Neuronal stem cell (in vitro differentiated cells): Measurements from ENCODE around the gene KIAA0232.
A peak's percentile ranks its signal among the peaks of the same experiment; 100 is the strongest.

Experiments
- DNase-seq: peaks from one replicate; pipeline ENCODE4 v3.0.0-alpha.2; 2013; ENCODE audit warnings: low spot score
- H2AFZ ChIP-seq: one replicate; pipeline ENCODE4 v1.6.1; 2013; ENCODE audit warnings: mild to moderate bottlenecking, low read length, inconsistent platforms
- H2AK5ac ChIP-seq: 2 replicates; pipeline ENCODE4 v1.6.1; 2013; ENCODE audit warnings: low read depth, mild to moderate bottlenecking, inconsistent platforms, low read length, moderate library complexity, mixed read lengths
- H2BK120ac ChIP-seq: 2 replicates; pipeline ENCODE4 v1.6.1; 2013; ENCODE audit warnings: low read depth, mild to moderate bottlenecking, inconsistent platforms, low read length, moderate library complexity, mixed read lengths
- H2BK12ac ChIP-seq: one replicate; pipeline ENCODE4 v1.6.1; 2013; ENCODE audit warnings: low read length, inconsistent platforms
- H2BK15ac ChIP-seq: 2 replicates; pipeline ENCODE4 v1.6.1; 2013; ENCODE audit warnings: mild to moderate bottlenecking, low read length, inconsistent platforms, mixed read lengths
- H2BK5ac ChIP-seq: one replicate; pipeline ENCODE4 v1.6.1; 2013; ENCODE audit warnings: inconsistent platforms, mild to moderate bottlenecking, low read length, moderate library complexity
- H3K14ac ChIP-seq: one replicate; pipeline ENCODE4 v1.6.1; 2013; ENCODE audit warnings: low read length, inconsistent platforms
- H3K18ac ChIP-seq: 2 replicates; pipeline ENCODE4 v1.6.1; 2013; ENCODE audit warnings: low read length, inconsistent platforms
- H3K23ac ChIP-seq: 2 replicates; pipeline ENCODE4 v1.6.1; 2013; ENCODE audit warnings: low read depth, mild to moderate bottlenecking, mixed read lengths, low read length, inconsistent platforms; ENCODE audit not compliant: poor library complexity
- H3K27ac ChIP-seq: replicated peaks from 3 replicates; pipeline ENCODE4 v1.5.1; 2013; ENCODE audit warnings: low read length, inconsistent platforms
- H3K27me3 ChIP-seq, 3 experiments: 2 replicates each; pipeline ENCODE4 v1.6.1; 2013; ENCODE audit warnings: low read length in 3 of 3, mild to moderate bottlenecking in 2 of 3, inconsistent platforms in 1 of 3, low read depth in 1 of 3, mixed read lengths in 1 of 3, moderate library complexity in 1 of 3; ENCODE audit not compliant: control insufficient read depth in 3 of 3, insufficient read depth in 3 of 3
- H3K36me3 ChIP-seq, 2 donors: replicated peaks in 1 of 2; 2 replicates each; pipeline ENCODE4 v1.6.1; 2013; ENCODE audit warnings: low read length in 2 of 2; ENCODE audit not compliant: control insufficient read depth in 2 of 2, insufficient read depth in 2 of 2
- H3K4ac ChIP-seq: 2 replicates; pipeline ENCODE4 v1.6.1; 2013; ENCODE audit warnings: inconsistent platforms, mild to moderate bottlenecking, low read length, moderate library complexity
- H3K4me1 ChIP-seq, 2 donors: 1 replicate in 1 of 2; 2 replicates in 1 of 2; pipeline ENCODE4 v1.6.1; 2013; ENCODE audit warnings: low read length in 2 of 2, low read depth in 1 of 2; ENCODE audit not compliant: control insufficient read depth in 2 of 2, insufficient read depth in 1 of 2
- H3K4me2 ChIP-seq: one replicate; pipeline ENCODE4 v1.6.1; 2013; ENCODE audit warnings: mild to moderate bottlenecking, low read length, inconsistent platforms; ENCODE audit not compliant: insufficient read depth, poor library complexity, severe bottlenecking
- H3K4me3 ChIP-seq, 2 donors: 2 replicates each; pipeline ENCODE4 v1.5.1; 2013; ENCODE audit warnings: low read length in 2 of 2, mild to moderate bottlenecking in 2 of 2, inconsistent platforms in 1 of 2, moderate library complexity in 1 of 2
- H3K79me1 ChIP-seq: one replicate; pipeline ENCODE4 v1.6.1; 2013; ENCODE audit warnings: low read depth, mild to moderate bottlenecking, inconsistent platforms, low read length, moderate library complexity
- H3K9ac ChIP-seq: one replicate; pipeline ENCODE4 v1.6.1; 2013; ENCODE audit warnings: mild to moderate bottlenecking, low read depth, low read length, inconsistent platforms; ENCODE audit not compliant: poor library complexity
- H3K9me3 ChIP-seq, 2 donors: replicated peaks in 1 of 2; 2 replicates each; pipeline versions ENCODE3 to v1.6.1; 2013; ENCODE audit warnings: low read length in 2 of 2, mild to moderate bottlenecking in 2 of 2, inconsistent platforms in 1 of 2, low read depth in 1 of 2, mixed read lengths in 1 of 2, moderate library complexity in 1 of 2; ENCODE audit not compliant: control insufficient read depth in 2 of 2, insufficient read depth in 1 of 2
- H4K8ac ChIP-seq: one replicate; pipeline ENCODE4 v1.6.1; 2013; ENCODE audit warnings: low read depth, mild to moderate bottlenecking, inconsistent platforms, low read length, moderate library complexity
- H4K91ac ChIP-seq: one replicate; pipeline ENCODE4 v1.6.1; 2013; ENCODE audit warnings: low read length, low read depth, mild to moderate bottlenecking, inconsistent platforms; ENCODE audit not compliant: poor library complexity
- WGBS, 2 donors: extraction: QIAGEN DNeasy Blood & Tissue Kit; methylation state at CpG; one replicate each; pipeline ENCODE4 v1.1.7; 2013; ENCODE audit warnings: missing lambda C conversion rate in 2 of 2, mixed read lengths in 1 of 2; ENCODE audit not compliant: insufficient read length in 2 of 2, insufficient replicate concordance in 1 of 2; ENCODE audit errors: extremely low coverage in 2 of 2; 5-methylcytosine and 5-hydroxymethylcytosine counted together

KIAA0232 gene

GRCh38 chr4:6777636-6778281 is 4.8 kb upstream of the KIAA0232 start:
- H3K9me3 ChIP-seq, result no peaks in the 10 kb centered on the region
- H3K79me1 ChIP-seq, result no peaks in the 10 kb centered on the region
- H3K27ac ChIP-seq, result no peak overlapping the region
- no peak overlapping the region for H3K18ac ChIP-seq
- H4K91ac ChIP-seq, result no peak overlapping the region
- no peak overlapping the region for H2BK5ac ChIP-seq
- DNase-seq, result no peak
- no peak overlapping the region for H3K23ac ChIP-seq
- peaks cover 0 to 34% (median 0%) of the 10 kb centered on the region in 3 experiments for H3K27me3 ChIP-seq
- no peak overlapping the region for H3K4ac ChIP-seq
- H3K36me3 ChIP-seq, result no peaks in the 10 kb centered on the region
- H2BK12ac ChIP-seq, result no peak overlapping the region
- no peak overlapping the region for H4K8ac ChIP-seq
- no peak overlapping the region for H3K9ac ChIP-seq
- WGBS, 2 donors, result no CpG with 5 or more reads among the region's 15 CpGs
- no peak overlapping the region for H2BK15ac ChIP-seq
- H3K4me2 ChIP-seq, result no peak overlapping the region
- H3K4me3 ChIP-seq, result no peak overlapping the region
- H3K4me1 ChIP-seq, result peaks cover 6 to 21% of the 10 kb centered on the region in 2 donors
- H2AFZ ChIP-seq, result peak overlapping the region; percentile 38
- peak overlapping the region; percentile 5 for H3K14ac ChIP-seq
- H2AK5ac ChIP-seq, result peak overlapping the region; percentile 4
- H2BK120ac ChIP-seq, result no peak overlapping the region

DNA sequence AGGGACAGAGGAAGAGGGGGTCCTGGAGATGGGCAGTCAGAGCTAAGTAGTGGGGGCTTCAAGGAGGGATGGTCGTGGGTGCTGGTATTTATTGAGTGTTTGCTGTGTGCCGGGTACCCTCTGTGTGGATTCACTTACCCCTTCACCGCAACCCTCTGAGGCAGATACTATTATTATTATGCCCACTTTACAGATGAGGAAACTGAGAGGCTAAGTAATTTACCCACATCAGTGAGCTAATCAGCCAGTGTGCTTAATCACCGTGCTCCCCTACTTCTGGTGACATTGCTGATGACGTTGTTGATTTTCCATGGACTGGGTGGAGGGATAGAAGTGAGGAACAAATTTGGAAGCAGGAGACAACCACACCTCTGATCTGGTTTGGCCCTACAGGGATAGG is 4.1 kb upstream of the KIAA0232 start:
- no peaks in the 10 kb centered on the region for H3K79me1 ChIP-seq
- H3K14ac ChIP-seq, result no peak overlapping the region
- no peak overlapping the region for H3K4me2 ChIP-seq
- H3K4me1 ChIP-seq, result peaks cover 6 to 21% of the 10 kb centered on the region in 2 donors
- H3K4ac ChIP-seq, result no peak overlapping the region
- H2BK15ac ChIP-seq, result no peak overlapping the region
- H3K27me3 ChIP-seq, result peaks cover 0 to 34% (median 0%) of the 10 kb centered on the region in 3 experiments
- H3K18ac ChIP-seq, result no peak overlapping the region
- H2BK12ac ChIP-seq, result no peak overlapping the region
- no peak overlapping the region for H3K23ac ChIP-seq
- H3K27ac ChIP-seq, result no peak overlapping the region
- H4K8ac ChIP-seq, result no peak overlapping the region
- no CpG with 5 or more reads among the region's 5 CpGs for WGBS, 2 donors
- no peak overlapping the region for H2AFZ ChIP-seq
- no peak for DNase-seq
- H3K9me3 ChIP-seq, result no peaks in the 10 kb centered on the region
- no peak overlapping the region for H3K4me3 ChIP-seq
- H2BK120ac ChIP-seq, result no peak overlapping the region
- no peaks in the 10 kb centered on the region for H3K36me3 ChIP-seq
- no peak overlapping the region for H2BK5ac ChIP-seq
- no peak overlapping the region for H2AK5ac ChIP-seq
- H4K91ac ChIP-seq, result no peak overlapping the region
- H3K9ac ChIP-seq, result no peak overlapping the region

GRCh38 chr4:6779667-6780565 is 2.6 kb upstream of the KIAA0232 start:
- no peak overlapping the region for H2BK120ac ChIP-seq
- H3K9ac ChIP-seq, result no peak overlapping the region
- H3K79me1 ChIP-seq, result peaks cover 2% of the 10 kb centered on the region
- no peak overlapping the region for H3K14ac ChIP-seq
- no peak overlapping the region for H2BK12ac ChIP-seq
- WGBS, 2 donors, result no CpG with 5 or more reads among the region's 17 CpGs
- no peak overlapping the region for H4K8ac ChIP-seq
- peak overlapping the region; percentile 68 for H3K18ac ChIP-seq
- H3K36me3 ChIP-seq, result peaks cover 0 to 2% of the 10 kb centered on the region in 2 donors
- H3K23ac ChIP-seq, result no peak overlapping the region
- H3K27ac ChIP-seq, result no peak overlapping the region
- H3K9me3 ChIP-seq, result no peaks in the 10 kb centered on the region
- H3K4ac ChIP-seq, result no peak overlapping the region
- peak overlapping the region in 1 of 2 donors; percentile 5 for H3K4me3 ChIP-seq
- no peak overlapping the region for H4K91ac ChIP-seq
- H2AK5ac ChIP-seq, result no peak overlapping the region
- peak overlapping the region; percentile 68 for H2AFZ ChIP-seq
- DNase-seq, result peak; percentile 29
- H3K4me1 ChIP-seq, result peaks cover 11 to 29% of the 10 kb centered on the region in 2 donors
- peaks cover 0 to 34% (median 0%) of the 10 kb centered on the region in 3 experiments for H3K27me3 ChIP-seq
- H2BK15ac ChIP-seq, result no peak overlapping the region
- no peak overlapping the region for H2BK5ac ChIP-seq
- H3K4me2 ChIP-seq, result no peak overlapping the region

GRCh38 chr4:6781113-6781512 is 1.4 kb upstream of the KIAA0232 start:
- H3K4me3 ChIP-seq, result no peak overlapping the region
- no peak overlapping the region for H2AK5ac ChIP-seq
- H4K8ac ChIP-seq, result no peak overlapping the region
- no peak overlapping the region for H3K23ac ChIP-seq
- no peak overlapping the region for H3K4ac ChIP-seq
- H4K91ac ChIP-seq, result no peak overlapping the region
- H2BK120ac ChIP-seq, result no peak overlapping the region
- H3K79me1 ChIP-seq, result peaks cover 3% of the 10 kb centered on the region
- WGBS, 2 donors, result no CpG with 5 or more reads among the region's 8 CpGs
- H3K18ac ChIP-seq, result no peak overlapping the region
- DNase-seq, result no peak
- H2BK5ac ChIP-seq, result no peak overlapping the region
- H2BK15ac ChIP-seq, result no peak overlapping the region
- no peak overlapping the region for H2BK12ac ChIP-seq
- no peak overlapping the region for H3K27ac ChIP-seq
- no peak overlapping the region for H2AFZ ChIP-seq
- no peak overlapping the region for H3K14ac ChIP-seq
- peaks cover 0 to 27% (median 0%) of the 10 kb centered on the region in 3 experiments for H3K27me3 ChIP-seq
- H3K36me3 ChIP-seq, result peaks cover 2 to 11% of the 10 kb centered on the region in 2 donors
- H3K4me1 ChIP-seq, result peaks cover 17 to 35% of the 10 kb centered on the region in 2 donors
- H3K9me3 ChIP-seq, result no peaks in the 10 kb centered on the region
- no peak overlapping the region for H3K9ac ChIP-seq
- H3K4me2 ChIP-seq, result no peak overlapping the region
